NCI-H526 (cell line): ENCODE results near the gene EGFL7.

Source experiments
- DNase-seq, 2 experiments: peaks; one replicate each; lab custom pipeline; 2025; lab: John Stamatoyannopoulos, UW

Gene EGFL7

DNA sequence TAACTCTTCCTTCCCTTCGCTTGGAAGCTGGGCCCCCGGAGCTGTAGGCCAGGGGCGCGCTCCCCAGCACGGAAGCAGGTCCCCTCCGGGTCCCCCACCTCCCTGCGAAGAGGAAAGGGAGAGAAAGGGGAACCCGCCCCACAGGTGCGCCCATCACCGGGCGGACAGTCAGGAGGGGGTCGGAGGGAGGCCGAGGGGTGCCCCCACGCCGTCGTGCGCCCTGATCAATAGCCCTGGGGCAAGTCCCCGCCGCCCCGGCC is 23.7 kb downstream of the EGFL7 start:
- no peak for DNase-seq

DNA sequence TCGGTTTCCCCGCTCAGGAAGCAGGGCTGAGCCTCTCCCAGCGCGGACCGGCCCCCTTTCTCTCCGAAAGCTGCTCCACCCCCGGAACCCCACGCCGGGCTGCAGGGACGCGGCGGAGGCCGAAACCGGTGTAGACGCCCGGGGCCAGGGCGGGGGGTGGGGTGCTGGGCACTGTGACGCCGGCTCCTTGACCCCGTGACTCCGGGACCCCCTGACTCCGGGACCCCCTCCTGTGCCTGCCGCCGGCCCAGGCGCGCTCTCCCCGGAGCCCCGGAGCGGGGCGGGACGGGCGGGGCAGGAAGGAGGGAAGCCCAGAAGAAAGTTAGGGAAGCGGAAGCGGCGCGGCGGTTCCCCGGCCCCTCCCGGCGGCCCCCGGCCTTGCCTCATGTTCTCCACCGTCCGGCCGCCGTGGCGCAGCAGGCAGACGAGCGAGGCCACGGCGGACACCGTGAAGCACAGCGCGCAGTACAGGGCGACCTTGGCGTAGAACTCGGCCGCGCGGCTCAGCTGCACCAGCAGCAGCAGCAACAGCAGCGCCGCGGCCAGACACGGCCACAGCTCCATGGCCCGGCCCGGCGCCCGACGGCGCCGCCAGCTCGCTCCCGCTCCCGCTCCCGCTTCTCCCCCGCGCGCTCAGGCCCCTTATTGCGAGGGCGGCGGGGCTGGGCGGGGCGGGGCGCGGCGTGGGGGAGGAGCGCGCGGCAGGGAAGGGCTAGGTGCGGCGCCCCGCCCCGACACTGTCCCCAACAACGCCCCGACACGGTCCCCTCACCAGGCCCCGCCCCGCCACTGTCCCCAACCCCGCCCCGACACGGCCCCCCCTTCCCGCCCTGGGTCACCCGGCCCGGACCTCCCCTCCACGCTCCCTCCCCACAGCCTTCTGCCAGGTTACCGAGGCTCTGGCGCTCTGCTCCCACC is 24.3 kb downstream of the EGFL7 start, which contains the start of gene AGPAT2:
TSS of gene AGPAT2 (minus strand) at position 664 of the 918 bp plus-strand sequence. CDS start at position 564, 100 bp downstream.
- DNase-seq: peak in 1 of 2 experiments; percentile 63

DNA sequence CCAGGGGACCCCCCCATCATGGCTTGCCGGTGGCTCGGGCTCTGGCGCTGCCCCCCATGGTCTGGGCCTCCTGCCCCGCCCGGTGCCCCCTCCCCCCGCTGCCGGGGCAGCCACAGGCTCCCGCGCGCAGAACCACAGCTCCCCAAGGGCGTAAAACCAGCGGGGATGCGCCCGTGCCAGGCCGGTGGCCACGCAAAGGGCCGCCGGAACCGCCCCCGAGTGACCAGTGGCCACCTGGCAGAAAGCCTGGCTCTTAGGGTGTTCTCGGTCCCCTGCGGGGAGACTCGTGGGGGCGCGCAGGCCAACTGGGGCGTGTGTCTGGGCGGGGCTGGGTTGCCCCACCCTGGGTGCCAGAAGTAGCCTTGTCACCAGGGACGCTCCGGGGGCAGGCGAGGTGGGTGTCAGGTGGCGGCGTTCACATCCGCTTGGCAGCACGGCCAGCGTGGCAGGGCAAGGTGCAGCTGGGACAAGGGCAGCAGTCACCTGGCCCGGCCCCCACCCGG is 25.1 kb downstream of the EGFL7 start:
- peak in 1 of 2 experiments; percentile 58 for DNase-seq

DNA sequence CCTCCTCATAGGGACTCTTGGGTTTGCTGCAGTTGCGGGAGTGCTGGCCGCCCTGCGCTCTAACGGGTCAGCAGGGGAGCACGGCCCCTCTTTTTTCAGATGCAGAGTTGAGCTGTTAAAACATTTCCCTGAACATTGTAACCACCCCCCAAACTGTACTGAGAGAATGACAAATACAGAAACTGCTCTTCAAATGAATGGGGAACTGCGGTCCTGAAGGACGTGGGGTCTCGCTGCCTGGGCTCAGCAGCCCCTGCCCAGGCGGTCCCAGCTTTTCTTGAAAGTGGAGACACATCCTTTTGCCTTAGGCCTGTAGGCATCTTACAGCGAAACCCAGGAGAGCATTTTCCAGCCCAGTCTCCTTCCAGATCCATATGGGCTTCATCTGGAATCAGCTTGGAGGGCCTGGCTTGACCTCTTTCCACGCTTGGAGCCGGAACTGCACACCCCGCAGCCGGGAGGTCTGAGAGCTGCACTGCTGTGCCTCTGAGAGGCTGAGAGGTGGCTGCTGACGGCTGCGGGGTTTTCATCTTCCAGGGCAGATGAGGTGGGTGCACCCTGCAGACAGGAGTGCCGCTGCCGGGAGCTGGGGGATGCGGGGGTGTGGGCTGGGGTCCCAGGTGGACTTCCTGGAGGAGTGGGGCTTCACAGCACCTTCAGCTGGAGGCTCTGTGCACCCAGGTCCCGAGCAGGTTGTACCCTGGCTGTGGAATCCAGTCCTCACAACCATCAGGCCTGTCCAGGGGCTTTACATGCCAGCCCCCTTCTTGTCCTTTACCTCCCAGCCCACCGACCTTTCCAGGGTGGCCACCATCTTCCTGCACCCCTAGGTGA is 25.8 kb downstream of the EGFL7 start:
- DNase-seq: no peak

DNA sequence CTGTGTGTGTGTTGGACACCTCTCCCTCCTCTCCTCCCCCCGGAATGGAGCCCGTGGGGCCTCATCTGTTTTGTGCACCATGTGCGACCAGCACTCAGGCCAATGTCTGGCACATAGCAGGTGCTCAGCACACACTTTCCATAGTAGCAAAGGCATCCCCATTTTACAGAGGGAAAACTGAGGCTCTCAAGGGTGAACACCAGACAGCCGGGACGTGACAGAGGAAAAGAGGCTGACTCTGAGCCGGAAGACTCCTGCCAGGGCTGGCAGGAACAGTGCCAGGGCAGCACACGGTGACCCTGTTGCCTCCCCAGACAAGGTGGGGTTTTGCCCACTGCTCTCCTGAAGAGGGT is 26.4 kb downstream of the EGFL7 start:
- no peak for DNase-seq

DNA sequence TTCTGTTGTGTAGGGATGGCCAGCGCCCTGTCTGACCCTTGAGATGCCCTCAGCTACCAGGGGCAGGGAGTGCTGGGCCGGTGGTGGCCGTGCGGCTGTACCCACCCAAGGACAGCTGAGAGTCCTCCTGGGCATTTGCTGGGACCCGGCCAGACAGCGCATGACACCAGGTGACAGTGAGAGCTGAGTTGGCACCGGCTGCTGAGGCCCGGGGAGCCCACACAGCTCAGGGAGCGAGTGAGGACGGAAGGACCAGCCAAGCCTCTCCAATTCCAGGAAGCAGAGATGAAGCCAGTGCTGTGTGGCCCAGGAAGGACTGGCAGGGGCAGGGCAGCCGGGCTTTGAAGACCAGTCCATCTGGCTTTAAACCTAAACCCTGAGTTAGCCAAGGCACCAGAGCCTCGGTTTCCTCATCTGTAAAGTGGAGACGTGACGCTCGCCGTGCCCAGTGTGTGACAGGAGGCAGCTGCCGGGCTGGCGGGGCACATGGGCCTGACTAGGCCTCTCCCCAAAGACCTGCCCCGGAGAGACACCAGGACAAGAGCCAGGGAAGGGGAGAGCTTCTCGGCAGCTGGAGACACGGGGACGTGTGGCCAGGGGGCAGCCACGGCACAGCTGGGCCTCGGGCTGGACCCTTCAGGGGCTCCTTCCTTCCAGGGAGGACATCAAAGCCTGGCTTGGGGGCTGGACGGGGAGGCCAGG is 27.5 kb downstream of the EGFL7 start:
- DNase-seq: no peak

DNA sequence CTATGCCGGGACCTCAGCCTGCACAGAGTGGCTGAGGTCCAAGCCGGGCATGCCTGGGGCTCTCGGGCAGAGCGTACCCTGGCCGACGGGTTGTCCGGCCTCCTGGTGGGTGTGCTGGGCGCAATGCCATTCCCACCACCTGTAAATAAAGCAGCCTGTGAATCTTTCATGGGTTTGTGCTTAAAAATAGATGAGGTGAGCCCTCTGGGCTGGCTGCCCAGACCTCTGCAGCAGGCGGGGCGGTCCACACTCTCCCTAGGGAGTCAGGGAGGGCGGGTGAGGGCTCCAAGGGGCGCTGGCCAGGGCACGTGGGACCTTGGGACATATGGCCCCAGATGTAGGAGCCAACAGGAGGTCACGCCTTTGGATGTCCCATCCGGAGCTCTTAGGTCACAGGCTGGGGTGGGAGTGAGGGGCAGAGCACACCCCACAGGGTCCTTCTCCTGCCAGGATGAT is 28.1 kb downstream of the EGFL7 start:
- DNase-seq: no peak

DNA sequence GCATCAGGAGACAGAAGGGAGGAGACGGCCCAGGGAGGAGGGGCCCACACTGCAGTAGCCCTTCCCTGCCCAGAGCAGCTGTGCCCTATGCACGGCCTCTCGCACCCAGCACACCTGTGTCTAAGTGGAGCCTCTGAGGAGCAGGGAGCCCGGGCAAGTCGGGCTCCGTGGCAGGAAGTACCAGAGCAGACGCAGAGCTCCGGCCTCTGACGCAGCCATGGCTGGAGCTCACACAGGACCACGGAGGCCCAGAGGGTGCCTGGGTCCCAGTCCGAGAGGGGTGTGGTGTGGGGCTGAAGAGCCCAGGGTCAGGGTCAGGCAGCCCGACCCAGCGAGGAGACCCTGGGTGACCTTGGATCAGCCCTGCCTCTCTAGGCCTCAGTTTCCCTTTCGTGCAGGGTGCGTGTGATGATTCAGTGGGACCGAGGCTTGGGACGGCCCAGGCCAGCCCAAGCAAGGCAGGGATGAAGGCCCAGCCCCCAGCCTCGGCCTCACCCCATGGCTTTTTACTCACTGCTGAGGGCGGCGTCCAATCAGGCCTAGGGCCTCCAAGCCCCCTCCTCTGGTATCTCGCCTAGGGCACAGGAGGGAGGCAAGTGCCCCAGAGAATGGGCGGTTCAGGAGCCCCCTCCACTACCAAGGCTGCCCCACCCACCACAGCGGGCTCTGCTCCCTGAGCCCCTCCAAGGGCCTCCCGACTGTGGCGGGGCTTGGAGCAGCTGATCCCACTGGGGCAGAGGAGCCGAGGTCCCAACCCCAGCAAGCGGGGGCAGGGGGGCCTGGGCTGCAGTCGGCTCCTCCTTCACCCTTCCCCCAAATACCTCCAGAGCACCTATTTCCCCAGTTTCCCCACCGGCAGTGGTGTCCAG is 28.8 kb downstream of the EGFL7 start:
- no peak for DNase-seq

DNA sequence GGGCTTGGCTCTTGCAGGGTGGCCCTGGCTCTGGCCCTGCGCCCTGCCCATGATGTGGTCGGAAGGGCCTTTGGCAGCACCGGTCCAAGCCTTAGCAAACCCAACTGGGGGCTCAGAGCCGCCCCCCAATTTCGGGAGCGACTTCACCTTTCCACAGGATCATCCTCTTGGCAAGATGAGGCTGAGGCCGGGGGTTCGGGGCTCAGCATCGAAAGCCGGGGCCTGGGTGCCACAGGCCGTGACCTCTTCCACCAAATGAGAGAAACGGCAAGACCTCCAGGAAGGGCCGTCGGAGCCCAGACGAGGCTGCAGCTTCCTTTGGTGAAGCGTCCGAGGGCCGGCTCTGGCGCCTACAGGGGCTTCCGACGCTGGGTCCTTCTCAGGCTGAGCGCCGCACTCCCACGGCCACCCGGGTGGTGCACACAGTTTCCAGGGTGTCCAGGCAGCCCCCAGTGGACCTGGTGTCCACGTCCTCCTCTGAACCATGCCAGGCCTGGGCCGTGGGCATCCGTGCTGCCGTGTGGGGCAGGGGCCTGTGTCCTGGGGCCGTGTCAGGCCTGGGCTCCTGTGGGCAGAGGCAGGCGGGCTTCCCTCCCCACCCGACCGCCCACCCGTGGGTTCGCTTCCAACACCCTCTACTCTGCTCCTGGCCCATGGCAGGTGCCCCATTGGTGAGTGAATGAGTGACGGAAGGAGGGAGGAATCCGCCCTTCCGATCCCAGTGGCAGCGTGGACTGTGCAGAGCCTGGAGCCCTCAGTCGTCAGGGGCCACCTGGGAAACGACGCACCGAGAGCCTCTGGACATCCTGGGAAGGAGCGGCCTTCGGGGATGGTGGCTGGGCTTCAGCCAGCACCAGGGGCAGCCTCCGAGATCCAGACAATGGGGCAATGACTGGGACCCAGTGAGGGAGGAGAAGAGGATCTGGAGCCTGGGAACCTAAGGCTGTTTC is 29.7 kb downstream of the EGFL7 start:
- DNase-seq: no peak

DNA sequence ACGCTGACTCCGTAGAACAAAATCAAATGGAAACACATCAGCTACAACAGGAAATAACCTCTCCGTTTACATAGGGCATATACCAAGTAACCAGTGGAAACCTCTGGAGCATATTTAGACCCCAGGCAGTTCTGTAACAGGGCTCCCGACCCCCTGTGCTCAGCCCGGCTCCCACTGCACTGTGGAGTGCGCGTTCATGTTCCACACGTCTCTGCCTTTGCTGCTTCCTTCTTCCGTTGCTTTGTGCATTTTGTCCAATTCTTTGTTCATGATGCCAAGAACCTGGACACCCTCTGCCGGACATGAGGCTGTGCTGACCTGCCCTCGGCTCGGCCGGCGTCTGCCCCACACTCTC is 30.4 kb downstream of the EGFL7 start:
- no peak for DNase-seq

DNA sequence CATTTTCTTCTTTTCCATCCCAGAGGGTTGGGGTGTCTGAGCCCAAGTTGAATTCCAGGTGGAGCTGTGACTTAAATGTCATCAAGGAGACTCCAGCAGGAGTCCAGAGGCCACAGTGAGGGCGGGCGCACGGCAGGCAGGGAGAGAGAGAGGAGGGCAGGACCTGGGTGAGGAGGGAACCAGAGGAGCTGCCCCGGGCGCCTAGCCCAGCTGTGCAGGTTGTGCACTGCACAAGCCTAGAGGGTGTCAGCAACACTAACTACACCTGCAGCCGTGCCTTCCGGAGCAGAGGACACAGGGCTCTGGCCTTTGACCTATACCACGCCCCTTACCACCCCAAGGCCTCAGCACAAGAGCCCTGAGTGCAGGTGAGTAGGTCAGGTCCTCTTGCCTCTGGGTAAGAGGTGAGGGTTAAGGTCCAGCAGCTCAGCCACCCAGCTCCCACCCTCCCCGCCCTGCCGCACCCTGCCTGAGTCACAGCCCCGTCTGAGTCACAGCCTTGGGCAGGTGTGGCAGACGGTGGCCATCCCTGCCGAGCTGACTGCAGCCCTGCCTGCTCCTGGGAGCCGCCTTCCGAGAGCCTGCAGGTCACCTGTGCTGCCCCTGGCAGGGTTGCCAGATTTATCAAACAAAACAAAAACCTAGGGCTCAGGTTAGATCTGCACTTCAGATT is 30.9 kb downstream of the EGFL7 start:
- DNase-seq: no peak

DNA sequence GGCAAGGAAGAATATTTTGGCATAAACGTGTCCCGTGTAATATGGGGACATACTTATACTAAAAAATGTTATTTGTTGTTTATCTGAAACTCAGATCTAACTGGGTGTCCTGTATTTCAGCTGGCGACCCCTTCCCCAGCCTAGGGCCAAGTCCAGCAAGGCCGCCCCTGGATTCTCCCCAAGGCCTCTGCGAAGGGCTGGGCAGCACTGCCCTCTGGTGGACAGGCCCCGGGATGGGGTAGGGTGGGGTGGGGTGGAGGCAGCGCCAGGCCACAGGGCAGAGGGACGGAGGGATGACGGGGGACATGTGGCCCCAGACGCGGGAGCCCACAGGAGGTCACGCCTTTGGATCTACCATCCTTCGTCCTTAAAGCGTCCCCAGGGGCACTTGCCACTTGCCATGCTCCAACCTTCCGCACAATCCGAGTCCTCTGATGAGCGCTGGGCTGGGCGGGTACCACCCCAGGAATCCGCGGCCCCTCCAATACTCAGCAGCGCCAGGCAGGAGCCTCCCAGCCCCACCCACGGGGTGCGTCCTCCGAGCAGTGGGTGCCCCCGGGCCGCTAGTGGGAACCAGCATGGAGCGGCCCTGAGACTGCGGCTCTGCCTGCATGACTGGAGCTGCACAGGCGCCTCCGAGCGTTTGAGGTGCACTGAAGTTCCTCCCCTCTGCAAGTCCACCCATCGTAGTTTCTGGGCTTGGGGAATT is 31.6 kb downstream of the EGFL7 start:
- DNase-seq: peak in 1 of 2 experiments; percentile 39

DNA sequence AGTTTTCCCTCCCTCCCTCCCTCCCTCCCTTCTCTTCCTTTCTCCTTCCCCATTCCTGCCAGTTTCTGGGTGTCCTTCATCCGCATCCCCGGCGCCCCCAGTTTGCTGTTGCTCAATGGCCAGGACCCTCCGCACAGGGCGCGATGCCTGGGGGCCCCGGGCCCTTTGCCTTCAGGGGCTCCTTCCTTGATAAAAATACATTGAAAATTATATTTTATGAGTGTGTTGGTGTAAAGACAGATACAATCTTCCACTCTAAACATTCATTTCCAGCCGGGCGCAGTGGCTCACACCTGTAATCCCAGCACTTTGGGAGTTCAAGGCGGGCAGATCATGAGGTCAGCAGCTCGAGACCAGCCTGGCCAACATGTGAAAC is 32.1 kb downstream of the EGFL7 start:
- DNase-seq: no peak

DNA sequence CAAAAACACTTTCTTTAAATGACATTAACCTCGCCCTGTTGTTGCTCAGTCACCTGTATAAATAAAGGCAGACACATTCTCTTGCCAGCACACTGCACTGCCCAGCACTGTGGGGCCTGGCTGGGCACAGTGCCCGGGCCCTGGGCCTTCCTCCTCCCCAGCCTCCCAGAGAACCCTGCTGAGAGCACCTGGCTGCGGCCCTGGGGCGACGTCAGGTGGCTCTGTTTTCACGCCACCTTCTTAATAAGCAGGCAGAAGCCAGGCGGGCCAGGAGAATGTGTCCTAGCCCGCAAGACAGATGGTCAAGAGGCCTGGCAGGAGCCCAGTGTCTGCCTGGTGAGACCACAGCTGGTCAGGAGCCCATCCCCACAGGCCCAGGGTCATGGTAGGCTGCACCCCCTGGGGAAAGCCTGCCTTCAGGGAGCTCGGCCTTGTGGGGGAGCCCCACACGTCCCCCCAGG is 32.7 kb downstream of the EGFL7 start:
- no peak for DNase-seq

DNA sequence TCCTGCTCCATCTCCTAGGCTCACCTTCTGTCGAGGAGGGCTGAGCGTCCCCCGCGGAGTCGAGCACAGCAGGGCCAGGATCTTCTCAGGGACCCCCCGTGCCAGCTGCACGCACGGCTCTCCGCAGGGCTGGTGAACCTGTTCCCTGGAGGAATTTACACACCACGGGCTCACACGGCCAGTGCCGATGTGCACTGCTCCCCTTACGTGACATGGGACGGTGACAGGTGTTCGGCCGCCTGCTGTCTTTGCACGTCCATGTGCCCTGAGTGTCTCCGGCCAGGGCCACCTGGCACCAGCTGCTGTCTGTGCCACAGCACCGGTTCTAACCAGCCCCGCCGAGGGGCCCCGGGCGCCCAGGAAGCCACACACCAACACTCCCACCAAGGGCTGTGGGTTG is 33.2 kb downstream of the EGFL7 start:
- DNase-seq: no peak

DNA sequence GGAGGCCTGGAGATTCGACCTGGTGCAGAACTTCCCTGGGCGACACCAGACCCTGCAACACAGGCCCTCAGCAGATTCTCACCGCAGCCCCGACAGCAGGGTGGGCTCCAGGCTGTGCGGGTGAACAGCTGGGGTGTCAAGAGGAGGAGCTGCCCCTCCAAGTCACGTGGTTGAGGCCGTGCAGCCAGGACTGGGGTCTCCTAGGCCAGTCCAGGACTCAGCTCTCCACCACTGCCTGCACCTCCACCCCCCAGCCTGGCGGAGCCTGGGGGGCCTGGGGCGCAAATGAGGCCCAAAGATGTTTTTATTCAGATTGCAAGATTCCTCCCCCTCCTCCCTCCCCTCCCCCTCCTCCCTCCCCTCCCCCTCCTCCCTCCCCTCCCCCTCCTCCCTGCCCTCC is 33.8 kb downstream of the EGFL7 start:
- no peak for DNase-seq

DNA sequence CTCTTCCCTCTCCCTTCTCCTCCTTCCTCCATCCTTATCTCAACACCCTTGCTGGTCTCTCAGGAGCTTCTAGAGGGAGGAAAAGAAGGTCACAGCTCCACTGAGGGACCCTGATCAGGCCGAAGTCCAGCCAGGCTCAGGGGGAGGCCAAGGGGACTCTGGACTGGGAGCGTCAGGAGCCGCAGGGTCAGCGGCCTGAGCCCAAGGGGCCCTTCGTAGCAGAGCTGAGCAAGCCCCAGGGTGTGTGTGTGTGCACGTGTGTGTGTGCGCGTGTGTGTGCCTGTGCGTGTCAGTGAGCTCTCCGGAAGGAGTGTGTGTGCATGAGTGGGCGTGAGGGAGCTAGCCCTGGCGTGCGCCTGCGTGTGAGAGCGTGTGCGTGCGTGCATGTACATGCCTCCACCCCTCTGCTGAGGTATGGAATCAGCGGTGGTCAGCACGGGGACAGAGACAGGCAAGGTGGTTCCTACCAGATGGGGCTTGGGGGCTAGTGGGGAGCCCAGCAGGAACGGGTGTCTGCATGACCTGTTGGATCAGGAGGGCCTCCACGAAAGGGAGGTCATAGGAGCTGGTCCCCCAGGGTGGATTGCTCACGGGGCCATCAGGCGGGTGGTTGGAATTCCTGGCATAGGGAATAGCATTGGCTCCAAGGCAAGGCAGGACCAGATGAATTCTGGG is 34.6 kb downstream of the EGFL7 start:
- no peak for DNase-seq

DNA sequence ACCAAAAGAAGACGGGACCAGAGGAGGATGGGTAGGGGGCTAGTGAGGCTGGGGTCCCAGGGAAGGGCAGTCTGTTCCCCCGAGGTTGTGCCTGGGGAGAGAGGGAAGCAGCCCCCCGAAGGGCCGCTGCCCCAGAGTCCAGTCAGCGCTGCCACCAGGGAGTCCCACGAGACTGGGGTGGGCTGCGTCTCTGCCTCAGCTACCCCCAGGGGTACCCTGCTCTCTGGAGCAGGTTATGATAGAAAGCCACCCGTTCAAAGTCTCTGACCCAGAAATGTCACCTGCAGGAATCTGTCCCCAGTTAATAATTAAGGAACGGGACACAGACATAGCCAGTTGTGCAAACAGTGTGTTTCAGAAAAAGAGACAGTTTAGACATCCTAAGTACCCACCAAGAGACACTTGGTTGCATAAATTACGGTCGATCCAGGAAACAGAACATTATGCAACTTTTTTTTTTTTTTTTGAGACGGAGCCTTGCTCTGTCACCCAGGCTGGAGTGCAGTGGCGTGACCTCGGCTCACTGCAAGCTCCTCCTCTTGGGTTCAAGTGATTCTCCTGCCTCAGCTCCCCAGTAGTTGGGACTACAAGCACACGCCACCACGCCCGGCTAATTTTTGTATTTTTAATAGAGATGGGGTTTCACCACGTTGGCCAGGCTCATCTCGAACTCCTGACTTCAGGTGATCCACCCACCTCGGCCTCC is 35.3 kb downstream of the EGFL7 start:
- no peak for DNase-seq
